Measurements from ENCODE around the gene QSOX1.
A peak's percentile ranks its signal among the peaks of the same experiment; 100 is the strongest.

The QSOX1 gene

DNA sequence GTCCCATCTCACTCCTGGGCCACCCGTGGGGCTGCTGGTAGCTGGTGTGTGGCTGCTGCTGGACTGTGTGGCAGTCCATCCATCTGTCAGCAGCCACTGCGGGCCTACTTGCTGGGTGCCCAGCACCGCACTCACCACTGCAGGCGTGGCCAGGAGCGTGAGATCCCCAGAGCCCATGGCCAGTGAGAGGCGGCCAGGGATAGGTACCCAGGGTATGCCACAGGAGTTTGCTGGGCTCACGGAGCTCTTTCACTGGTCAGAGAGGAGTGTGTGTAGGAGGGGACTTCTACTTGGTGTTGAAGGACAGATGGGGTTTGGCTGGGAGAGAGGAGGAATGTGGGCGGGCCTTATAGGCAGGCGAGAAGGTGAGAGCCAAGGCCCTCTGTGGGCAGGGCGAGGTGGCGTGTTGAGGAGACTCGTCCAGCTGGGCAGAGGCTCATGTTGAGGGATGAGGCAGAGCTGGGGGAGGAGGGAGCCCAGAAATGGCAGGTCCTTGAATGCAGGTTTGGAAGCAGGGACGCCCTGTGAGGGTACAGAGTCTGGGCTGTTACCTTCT lies 15.0 kb downstream of the QSOX1 start:
- DNase-seq (ENCODE audit: low read depth in 3 of 3): no peak

DNA sequence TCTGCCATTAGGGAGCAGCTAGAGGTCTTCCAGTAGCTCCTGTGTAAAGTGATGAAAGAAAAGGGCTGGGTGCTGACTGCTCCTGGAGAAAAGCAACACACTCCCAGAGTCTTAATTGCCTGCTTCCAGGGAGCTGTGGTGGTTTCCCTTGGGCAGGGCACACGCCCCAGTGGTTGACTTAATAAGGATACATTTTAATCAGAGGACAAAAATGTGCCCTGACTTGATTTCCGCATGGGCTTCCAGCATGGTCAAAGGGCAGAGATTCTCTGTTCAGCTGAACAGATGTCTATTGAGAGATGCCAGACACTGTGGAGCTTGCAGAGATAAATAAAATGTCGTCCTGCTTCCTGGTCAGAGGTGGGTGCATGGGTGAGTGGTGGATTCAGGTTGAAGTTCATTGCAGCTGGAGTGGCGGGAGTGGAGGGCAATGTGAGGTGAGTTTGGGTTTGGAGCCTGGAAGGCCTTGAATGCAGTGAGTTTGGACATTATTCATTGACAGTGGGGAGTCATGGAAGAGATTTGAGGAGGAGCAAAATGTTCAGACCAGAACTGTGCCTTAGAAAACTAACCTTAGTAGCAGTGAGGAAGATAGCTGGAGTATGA lies 16.0 kb downstream of the QSOX1 start:
- no peak for DNase-seq (ENCODE audit: low read depth in 3 of 3)

- no peak for DNase-seq (ENCODE audit: low read depth in 3 of 3)
Observed at GRCh38 chr1:180171691-180172090, 17.0 kb downstream of the QSOX1 start.

GRCh38 chr1:180173451-180173850 lies 18.8 kb downstream of the QSOX1 start:
- no peak for DNase-seq (ENCODE audit: low read depth in 3 of 3)

DNA sequence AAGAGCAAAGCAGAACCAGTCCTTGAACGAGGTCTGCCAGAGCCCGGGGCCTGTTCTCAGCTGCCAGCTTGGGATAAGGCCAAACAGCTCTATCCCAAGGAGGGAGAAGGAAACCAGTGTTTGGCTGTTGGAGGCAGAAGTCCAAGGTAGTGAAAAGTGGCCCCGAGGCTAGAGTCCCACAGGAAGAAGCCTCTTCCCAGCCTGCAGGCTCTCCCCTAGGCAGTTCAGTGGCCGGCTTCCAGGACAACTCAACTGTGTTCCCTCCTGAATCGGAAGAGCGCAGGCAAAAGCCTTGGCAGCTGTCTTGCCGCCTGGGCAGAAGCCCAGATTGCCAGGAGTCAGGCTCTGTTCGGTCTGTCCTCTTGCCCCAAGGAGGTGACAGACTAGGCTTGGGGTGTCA lies 19.3 kb downstream of the QSOX1 start:
- DNase-seq (ENCODE audit: low read depth in 3 of 3): no peak

GRCh38 chr1:180175291-180175690 lies 20.6 kb downstream of the QSOX1 start:
- no peak for DNase-seq (ENCODE audit: low read depth in 3 of 3)

- DNase-seq (ENCODE audit: low read depth in 3 of 3): no peak
Observed at GRCh38 chr1:180175806-180176205, 21.1 kb downstream of the QSOX1 start.

- no peak for DNase-seq (ENCODE audit: low read depth in 3 of 3)
Observed at GRCh38 chr1:180176965-180177364, 22.3 kb downstream of the QSOX1 start.

- no peak for DNase-seq (ENCODE audit: low read depth in 3 of 3)
Observed at GRCh38 chr1:180177931-180178330, 23.3 kb downstream of the QSOX1 start.

- DNase-seq (ENCODE audit: low read depth in 3 of 3): peak; percentile 35 to 63 (median 37)
Observed at GRCh38 chr1:180178511-180179161, 24.0 kb downstream of the QSOX1 start.

- DNase-seq (ENCODE audit: low read depth in 3 of 3): no peak
Observed at GRCh38 chr1:180179162-180179957, 24.7 kb downstream of the QSOX1 start.

- peak in 1 of 3 experiments; percentile 9 for DNase-seq (ENCODE audit: low read depth in 3 of 3)
Observed at GRCh38 chr1:180181048-180181447, 26.4 kb downstream of the QSOX1 start.

DNA sequence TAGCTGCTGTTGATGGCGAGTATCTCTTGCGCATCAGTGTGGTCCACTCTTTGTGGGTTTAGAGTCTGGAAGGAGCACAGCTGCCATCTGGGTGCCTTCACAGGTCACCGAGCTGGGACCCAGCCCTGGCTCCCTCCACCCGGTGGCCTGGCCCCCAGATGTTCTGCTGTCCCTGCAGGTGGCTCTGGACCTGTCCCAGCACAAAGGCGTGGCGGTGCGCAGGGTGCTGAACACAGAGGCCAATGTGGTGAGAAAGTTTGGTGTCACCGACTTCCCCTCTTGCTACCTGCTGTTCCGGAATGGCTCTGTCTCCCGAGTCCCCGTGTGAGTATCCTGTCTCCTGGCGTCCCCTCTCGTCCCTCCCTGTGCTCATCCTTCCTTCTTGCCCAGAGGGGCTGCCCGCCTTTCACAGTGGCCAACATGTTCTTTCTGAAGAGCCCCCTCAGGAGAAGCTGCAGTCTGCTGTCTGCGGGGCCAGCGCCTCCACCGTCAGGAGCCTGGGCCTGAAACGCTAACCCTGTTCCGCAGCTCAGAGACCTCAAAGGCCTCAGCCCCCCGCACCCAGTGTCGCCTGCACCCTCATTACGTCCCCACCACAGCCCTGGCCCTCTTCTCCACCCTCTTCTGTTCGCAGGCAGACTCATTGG lies 27.4 kb downstream of the QSOX1 start:
- no peak for DNase-seq (ENCODE audit: low read depth in 3 of 3)

- no peak for DNase-seq (ENCODE audit: low read depth in 3 of 3)
Observed at GRCh38 chr1:180182643-180183311, 28.1 kb downstream of the QSOX1 start.

- no peak for DNase-seq (ENCODE audit: low read depth in 3 of 3)
Observed at GRCh38 chr1:180183426-180183825, 28.8 kb downstream of the QSOX1 start.

DNA sequence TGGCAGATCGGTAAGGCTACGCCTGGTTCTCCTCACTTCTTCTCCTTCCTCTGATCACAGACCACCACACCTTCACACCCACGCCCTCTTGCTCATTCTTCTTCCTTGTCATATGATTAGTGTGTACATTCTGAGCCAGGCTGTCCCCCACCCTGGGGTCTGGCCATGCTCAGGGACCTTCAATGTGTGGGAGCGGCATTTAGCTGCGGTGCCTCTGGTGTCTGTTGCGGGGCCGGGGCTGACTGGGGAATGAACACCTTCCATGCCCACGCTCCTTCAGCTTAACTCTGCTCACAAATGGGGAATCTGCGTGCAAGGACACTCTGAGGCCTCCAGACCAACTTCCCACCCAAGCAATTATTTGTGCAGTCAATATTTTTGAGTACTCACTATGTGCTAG lies 29.4 kb downstream of the QSOX1 start:
- DNase-seq (ENCODE audit: low read depth in 3 of 3): no peak

- DNase-seq (ENCODE audit: low read depth in 3 of 3): no peak
Observed at GRCh38 chr1:180185281-180185680, 30.6 kb downstream of the QSOX1 start.

DNA sequence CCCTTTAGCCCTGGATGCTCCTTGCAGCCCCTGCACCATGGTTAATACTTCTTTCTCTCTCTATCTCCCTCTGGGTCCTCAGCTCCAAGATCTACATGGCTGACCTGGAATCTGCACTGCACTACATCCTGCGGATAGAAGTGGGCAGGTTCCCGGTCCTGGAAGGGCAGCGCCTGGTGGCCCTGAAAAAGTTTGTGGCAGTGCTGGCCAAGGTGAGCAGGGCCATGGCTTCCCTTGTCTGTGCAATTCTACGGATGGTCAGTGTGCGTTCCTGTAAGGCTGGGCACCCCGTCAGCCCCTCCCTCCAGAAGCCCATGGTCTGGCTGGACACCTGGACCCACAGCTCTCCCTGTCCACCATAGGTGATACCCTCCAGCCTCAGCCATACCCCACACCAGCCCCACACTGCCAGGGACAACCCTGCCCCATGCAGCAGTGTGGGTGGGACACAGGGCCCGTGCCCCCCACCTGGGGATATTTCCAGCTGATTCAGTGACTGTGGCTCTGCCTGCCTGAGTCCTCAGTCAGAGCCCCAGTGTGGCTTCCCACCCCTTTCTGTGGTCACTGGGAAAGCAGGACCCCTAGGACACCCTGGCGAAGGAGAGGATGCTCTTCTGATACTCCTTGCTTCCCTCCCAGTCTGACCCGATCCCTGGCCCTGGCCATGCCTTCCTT lies 31.4 kb downstream of the QSOX1 start:
- no peak for DNase-seq (ENCODE audit: low read depth in 3 of 3)

GRCh38 chr1:180186831-180187230 lies 32.2 kb downstream of the QSOX1 start:
- DNase-seq (ENCODE audit: low read depth in 3 of 3): no peak

GRCh38 chr1:180187626-180188025 lies 33.0 kb downstream of the QSOX1 start:
- no peak for DNase-seq (ENCODE audit: low read depth in 3 of 3)

DNA sequence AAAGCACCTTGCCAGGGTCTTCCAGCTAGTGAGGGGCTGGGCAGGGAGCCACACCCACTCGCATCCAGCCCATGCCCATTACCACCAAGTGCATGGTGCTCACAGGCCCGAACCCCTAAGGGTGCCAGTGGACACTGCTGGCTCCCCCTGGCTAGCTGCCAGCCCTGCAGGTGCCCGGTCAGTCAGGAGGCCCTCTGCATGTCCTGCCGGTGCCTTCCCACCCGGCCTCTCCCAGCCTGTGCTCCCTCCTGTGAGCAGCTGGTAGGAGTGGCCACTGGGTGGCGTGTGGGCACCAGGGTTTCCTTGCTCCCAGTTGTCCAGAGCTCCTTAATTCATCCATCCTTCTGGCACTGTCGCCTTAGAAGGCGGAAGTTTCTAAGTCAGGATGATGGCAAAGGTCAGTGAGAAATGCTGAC lies 33.4 kb downstream of the QSOX1 start:
- peak in 1 of 3 experiments; percentile 8 for DNase-seq (ENCODE audit: low read depth in 3 of 3)

Measured in stimulated activated CD4-positive, alpha-beta T cell treated with anti-CD3 and anti-CD28 coated beads, TNF-alpha, amount 100 ng/mL, for 24 hours (primary cell).